Caco-2 (cell line): ENCODE measurements around the gene SPATA2L. TPM values are rescaled to one million over a fixed set of nuclear protein-coding genes. Genes with fewer than 3 reads are reported as not detected.

ENCODE experiments used
- BruUV-seq: library from RNA; stranded (reverse); fragments of 400-500 nt; replicated peaks from 2 replicates; lab custom pipeline; 2021; lab: Mats Ljungman, UMichigan
- CTCF ChIA-PET: fragments of 300-600 bp; sonication (Branson Sonifier 250); formaldehyde crosslinking; loops from one replicate; lab custom pipeline; 2022; ENCODE audit warnings: antibody characterized with exemption; lab: Charles Lee
- POLR2A ChIA-PET: fragments of 300-600 bp; sonication (Branson Sonifier 250); formaldehyde crosslinking; loops from one replicate; lab custom pipeline; 2022; ENCODE audit warnings: antibody characterized with exemption; lab: Charles Lee
- DNase-seq, 2 experiments: peaks; one replicate each; pipeline versions ENCODE4 v3.0.0 to v3.0.0-alpha.2; 2020 to 2022
- H3K27me3 ChIP-seq: replicated peaks from 2 replicates; pipeline ENCODE4 v1.6.0; 2011; ENCODE audit warnings: low read length; ENCODE audit not compliant: control insufficient read depth, insufficient read depth
- H3K36me3 ChIP-seq: 2 replicates; pipeline ENCODE4 v1.5.1; 2011; ENCODE audit warnings: low read length; ENCODE audit not compliant: control insufficient read depth, insufficient read depth
- H3K4me1 ChIP-seq: fragments of 250-450 bp; sonication (Bioruptor Pico); 2 replicates; pipeline ENCODE4 v1.5.1; 2020; ENCODE audit warnings: mild to moderate bottlenecking
- H3K4me3 ChIP-seq: 2 replicates; pipeline ENCODE4 v1.5.1; 2011; ENCODE audit warnings: low read depth, mild to moderate bottlenecking, control low read depth, low read length
- H3K9me3 ChIP-seq: fragments of 250-450 bp; sonication (Bioruptor Pico); 2 replicates; pipeline ENCODE4 v1.5.1; 2020; ENCODE audit warnings: mild to moderate bottlenecking, moderate library complexity
- H3K27ac Mint-ChIP-seq: one replicate; pipeline ENCODE4 v1.8.0; 2022; ENCODE audit warnings: mixed read lengths; ENCODE audit not compliant: unreplicated experiment
- H3K27me3 Mint-ChIP-seq: one replicate; pipeline ENCODE4 v1.8.0; 2022; ENCODE audit warnings: mixed read lengths; ENCODE audit not compliant: insufficient read depth, unreplicated experiment
- H3K36me3 Mint-ChIP-seq: one replicate; pipeline ENCODE4 v1.8.0; 2022; ENCODE audit warnings: mild to moderate bottlenecking, mixed read lengths; ENCODE audit not compliant: insufficient read depth, unreplicated experiment
- H3K4me1 Mint-ChIP-seq: one replicate; pipeline ENCODE4 v1.8.0; 2022; ENCODE audit warnings: low read depth, mixed read lengths; ENCODE audit not compliant: unreplicated experiment
- H3K4me3 Mint-ChIP-seq: one replicate; pipeline ENCODE4 v1.8.0; 2022; ENCODE audit warnings: mild to moderate bottlenecking, moderate library complexity, mixed read lengths; ENCODE audit not compliant: unreplicated experiment
- H3K9me3 Mint-ChIP-seq: one replicate; pipeline ENCODE4 v1.8.0; 2022; ENCODE audit warnings: mixed read lengths; ENCODE audit not compliant: unreplicated experiment
- intact Hi-C: fragments of 100-400 bp; cut with micrococcal nuclease; formaldehyde crosslinking; loops from one replicate; pipeline ENCODE4 v1.10.0; 2022; ENCODE audit not compliant: unreplicated experiment
- total RNA-seq: library from RNA; stranded (reverse); gene quantifications from 2 replicates; pipeline ENCODE4 v1.2.3, GENCODE V29; 2022
- TF ChIP-seq, protein P1 (sequence below), 2 experiments: fragments of 200-600 bp in 1 of 2; IDR thresholded peaks; 1 replicate in 1 of 2; 2 replicates in 1 of 2; pipeline versions ENCODE4 v1.5.1 to v1.8.0; 2011 to 2022; ENCODE audit warnings: antibody characterized with exemption in 1 of 2, control low read depth in 1 of 2, inconsistent platforms in 1 of 2, low read depth in 1 of 2, low read length in 1 of 2, mild to moderate bottlenecking in 1 of 2, moderate library complexity in 1 of 2; ENCODE audit not compliant: insufficient read depth in 1 of 2, severe bottlenecking in 1 of 2, unreplicated experiment in 1 of 2

The SPATA2L gene
- total RNA-seq, 1 experiment from 2014 or later: 16.4 TPM

DNA sequence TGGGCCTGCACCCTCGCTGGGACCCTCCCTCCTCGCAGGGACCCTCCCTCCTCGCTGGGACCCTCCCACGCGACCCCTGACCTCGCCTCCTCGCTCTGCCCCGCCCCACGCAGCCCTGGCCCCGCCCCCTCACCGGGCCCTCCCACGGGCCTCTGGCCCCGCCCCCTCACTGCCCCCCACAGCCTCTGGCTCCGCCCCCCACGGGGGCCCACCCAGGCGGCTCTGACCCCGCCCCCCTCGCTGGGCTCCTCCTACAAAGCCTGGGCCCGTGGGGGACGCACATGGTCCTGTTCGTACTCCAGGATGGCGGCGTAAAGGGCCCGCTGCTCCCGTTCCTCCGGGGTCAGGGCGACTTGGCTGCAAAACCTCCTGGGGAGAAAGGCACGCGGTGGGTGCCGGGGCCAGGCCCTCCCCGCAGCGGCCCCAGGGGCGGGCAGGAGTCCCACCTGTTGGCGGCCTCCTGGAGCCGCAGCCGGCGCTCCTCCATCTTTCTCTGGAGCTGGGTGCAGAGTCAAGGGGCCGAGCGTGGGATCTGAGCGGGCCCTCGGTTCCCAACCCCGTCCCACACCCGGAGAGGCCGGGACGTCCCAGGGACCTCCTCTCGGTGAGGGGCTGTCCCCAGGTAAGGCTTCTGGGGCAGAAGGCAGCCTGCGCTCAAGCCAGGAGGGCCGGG, 10.2 kb upstream of the SPATA2L start:
- Histone ChIP-seq H3K9me3 (no peaks in the 10 kb centered on the region), H3K4me1 (peaks cover 6% of the 10 kb centered on the region; the same call in 1 of the 2 replicates), H3K36me3 (no peaks in the 10 kb centered on the region), H3K27me3 (no peaks in the 10 kb centered on the region), H3K4me3 (peak overlapping the region; percentile 50)
- Mint-ChIP-seq H3K4me1 (no peaks in the 10 kb centered on the region), H3K9me3 (no peaks in the 10 kb centered on the region), H3K4me3 (peak overlapping the region; percentile 82), H3K27me3 (no peaks in the 10 kb centered on the region), H3K36me3 (peaks cover 22% of the 10 kb centered on the region), H3K27ac (peak overlapping the region; percentile 69)
- ChIA-PET CTCF (interaction anchor here (0.5 to 2.1 kb wide), 2 partner anchors 10 to 11 kb away, joined by 4 to 15 read pairs; partner anchors contain the start of gene SPATA2L), POLR2A (interaction anchor here (1.5 kb wide), 1 partner anchor 12 kb away, joined by 5 read pairs; no protein-coding TSS in a partner anchor)
- TSS peak; percentile 62 for BruUV-seq
- peak; percentile 82 to 85 for DNase-seq
- intact Hi-C loops: loop anchor here (1.0 kb wide), 2 partner anchors 9 to 10 kb away; partner anchors contain the start of genes SPATA2L and VPS9D1
- TF ChIP-seq, protein P1, sequence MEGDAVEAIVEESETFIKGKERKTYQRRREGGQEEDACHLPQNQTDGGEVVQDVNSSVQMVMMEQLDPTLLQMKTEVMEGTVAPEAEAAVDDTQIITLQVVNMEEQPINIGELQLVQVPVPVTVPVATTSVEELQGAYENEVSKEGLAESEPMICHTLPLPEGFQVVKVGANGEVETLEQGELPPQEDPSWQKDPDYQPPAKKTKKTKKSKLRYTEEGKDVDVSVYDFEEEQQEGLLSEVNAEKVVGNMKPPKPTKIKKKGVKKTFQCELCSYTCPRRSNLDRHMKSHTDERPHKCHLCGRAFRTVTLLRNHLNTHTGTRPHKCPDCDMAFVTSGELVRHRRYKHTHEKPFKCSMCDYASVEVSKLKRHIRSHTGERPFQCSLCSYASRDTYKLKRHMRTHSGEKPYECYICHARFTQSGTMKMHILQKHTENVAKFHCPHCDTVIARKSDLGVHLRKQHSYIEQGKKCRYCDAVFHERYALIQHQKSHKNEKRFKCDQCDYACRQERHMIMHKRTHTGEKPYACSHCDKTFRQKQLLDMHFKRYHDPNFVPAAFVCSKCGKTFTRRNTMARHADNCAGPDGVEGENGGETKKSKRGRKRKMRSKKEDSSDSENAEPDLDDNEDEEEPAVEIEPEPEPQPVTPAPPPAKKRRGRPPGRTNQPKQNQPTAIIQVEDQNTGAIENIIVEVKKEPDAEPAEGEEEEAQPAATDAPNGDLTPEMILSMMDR (IDR thresholded peaks at IDR 0.05; ENCODE audit: insufficient read depth in 1 of 2, low read depth in 1 of 2, low read length in 1 of 2, severe bottlenecking in 1 of 2, unreplicated experiment in 1 of 2): peak in 1 of 2 experiments; percentile 16

DNA sequence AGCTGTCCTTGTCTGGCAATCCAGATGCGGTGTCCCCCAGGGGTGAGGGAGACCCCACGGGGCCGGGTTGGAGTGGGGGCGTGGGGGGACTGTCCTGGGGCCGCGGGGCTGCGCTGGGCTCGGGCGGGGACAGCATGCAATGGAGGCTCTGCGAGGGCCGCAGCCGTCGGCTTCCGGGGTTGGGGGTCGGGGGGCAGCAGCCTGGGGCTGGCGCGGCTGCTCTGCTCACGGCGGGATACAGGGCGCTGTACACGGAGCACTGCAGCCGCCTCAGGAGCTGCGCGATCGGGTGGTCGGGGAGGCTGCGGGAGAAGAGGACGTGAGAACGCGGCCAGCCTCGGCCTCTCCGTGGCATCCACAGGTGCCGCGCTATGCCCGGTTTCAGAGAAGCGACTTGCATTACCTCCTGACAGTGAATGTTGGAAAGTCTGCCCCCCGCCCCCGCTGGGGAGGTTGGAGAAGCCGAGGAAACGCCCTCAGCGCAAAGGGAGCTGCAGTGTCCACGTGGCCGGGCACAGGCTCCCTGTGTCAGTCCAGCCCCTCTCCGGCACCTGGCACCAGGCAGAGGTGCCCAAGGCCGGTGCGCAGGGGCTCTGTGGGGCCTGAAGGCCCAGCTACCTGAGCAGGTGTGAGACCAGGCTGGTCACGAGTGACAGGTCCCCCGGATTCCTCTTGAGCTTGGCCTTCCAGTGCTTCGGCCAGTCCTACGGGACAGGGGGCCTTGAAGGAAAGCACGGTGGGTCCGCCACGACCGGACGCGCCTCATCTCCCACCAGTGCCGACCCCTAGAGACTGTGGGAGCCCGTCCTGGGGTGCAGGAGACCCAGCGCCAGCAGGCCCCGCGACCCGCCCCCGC, 9.4 kb upstream of the SPATA2L start:
- Histone ChIP-seq H3K4me1 (peaks cover 6% of the 10 kb centered on the region; the same call in 1 of the 2 replicates), H3K4me3 (no peak overlapping the region; the same call in 1 of the 2 replicates), H3K36me3 (no peaks in the 10 kb centered on the region), H3K27me3 (no peaks in the 10 kb centered on the region), H3K9me3 (no peaks in the 10 kb centered on the region)
- TF ChIP-seq, protein P1 (IDR thresholded peaks at IDR 0.05; ENCODE audit: insufficient read depth in 1 of 2, low read depth in 1 of 2, low read length in 1 of 2, severe bottlenecking in 1 of 2, unreplicated experiment in 1 of 2): no peak
- BruUV-seq: no TSS peak
- no peak overlapping the region for H3K4me3 Mint-ChIP-seq
- no peaks in the 10 kb centered on the region for H3K9me3 Mint-ChIP-seq
- CTCF ChIA-PET: interaction anchor here (0.5 to 2.5 kb wide), 3 partner anchors 9 to 11 kb away, joined by 4 to 14 read pairs (median 7); partner anchors contain the start of gene SPATA2L
- no peaks in the 10 kb centered on the region for H3K4me1 Mint-ChIP-seq
- no peak overlapping the region for H3K27ac Mint-ChIP-seq
- intact Hi-C loops: loop anchor here (1.0 kb wide), 1 partner anchor 10 kb away; the partner anchor contains the start of gene SPATA2L
- no peaks in the 10 kb centered on the region for H3K27me3 Mint-ChIP-seq
- POLR2A ChIA-PET: interaction anchor here (1.5 kb wide), 1 partner anchor 11 kb away, joined by 5 read pairs; no protein-coding TSS in a partner anchor
- H3K36me3 Mint-ChIP-seq: peaks cover 16% of the 10 kb centered on the region
- DNase-seq: no peak
